Measurements from ENCODE around the gene PLLP.

DNA sequence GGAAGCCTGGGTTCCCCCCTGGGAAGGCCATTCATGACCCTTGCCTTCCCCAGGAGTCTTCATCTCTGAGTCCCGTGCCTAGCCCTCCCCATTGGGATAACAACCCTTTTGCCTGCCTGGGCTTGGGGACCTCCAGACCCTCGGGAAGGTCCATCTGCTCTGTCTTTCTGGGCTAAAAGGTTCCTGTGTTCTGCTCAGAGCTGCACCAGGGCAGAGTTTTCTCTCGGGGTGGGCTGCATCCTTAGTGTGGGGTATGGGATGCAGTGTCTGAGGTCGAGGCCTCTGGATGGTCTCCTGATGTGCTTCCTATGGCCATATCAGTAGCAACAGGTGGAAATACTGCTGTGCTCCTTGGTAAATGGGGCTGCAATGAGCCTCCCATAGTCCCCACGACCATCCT lies 22.9 kb upstream of the PLLP start:
- TF ChIP-seq, protein P1, sequence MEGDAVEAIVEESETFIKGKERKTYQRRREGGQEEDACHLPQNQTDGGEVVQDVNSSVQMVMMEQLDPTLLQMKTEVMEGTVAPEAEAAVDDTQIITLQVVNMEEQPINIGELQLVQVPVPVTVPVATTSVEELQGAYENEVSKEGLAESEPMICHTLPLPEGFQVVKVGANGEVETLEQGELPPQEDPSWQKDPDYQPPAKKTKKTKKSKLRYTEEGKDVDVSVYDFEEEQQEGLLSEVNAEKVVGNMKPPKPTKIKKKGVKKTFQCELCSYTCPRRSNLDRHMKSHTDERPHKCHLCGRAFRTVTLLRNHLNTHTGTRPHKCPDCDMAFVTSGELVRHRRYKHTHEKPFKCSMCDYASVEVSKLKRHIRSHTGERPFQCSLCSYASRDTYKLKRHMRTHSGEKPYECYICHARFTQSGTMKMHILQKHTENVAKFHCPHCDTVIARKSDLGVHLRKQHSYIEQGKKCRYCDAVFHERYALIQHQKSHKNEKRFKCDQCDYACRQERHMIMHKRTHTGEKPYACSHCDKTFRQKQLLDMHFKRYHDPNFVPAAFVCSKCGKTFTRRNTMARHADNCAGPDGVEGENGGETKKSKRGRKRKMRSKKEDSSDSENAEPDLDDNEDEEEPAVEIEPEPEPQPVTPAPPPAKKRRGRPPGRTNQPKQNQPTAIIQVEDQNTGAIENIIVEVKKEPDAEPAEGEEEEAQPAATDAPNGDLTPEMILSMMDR (IDR thresholded peaks at IDR 0.05) = no peak
- TF ChIP-seq POLR2AphosphoS5 (IDR thresholded peaks at IDR 0.05) (no peak), POLR2A (IDR thresholded peaks at IDR 0.05) (no peak), EP300 (IDR thresholded peaks at IDR 0.05) (no peak)

All from sigmoid colon (tissue), 4 donors.